MM.1S (cell line): ENCODE data around the gene S100A6.

Source experiments
- CTCF ChIP-seq: fragments of 300-600 bp; sonication (generic); IDR thresholded peaks from 2 replicates; pipeline ENCODE4 v1.5.1; 2016; ENCODE audit warnings: antibody characterized with exemption, low read length, mixed read lengths
- EZH2 ChIP-seq: fragments of 300-600 bp; sonication (generic); optimal IDR thresholded peaks from 2 replicates; pipeline ENCODE3; 2017; ENCODE audit warnings: low read depth, mild to moderate bottlenecking, antibody characterized with exemption, low read length, mixed read lengths

- TF ChIP-seq EZH2 (no peak), CTCF (no peak)
Observed at GRCh38 chr1:153498746-153499145, 37.0 kb downstream of the S100A6 start.
